HG03558 (cell line): Measurements from ENCODE around the gene TSPAN3.

ENCODE experiments used
- ATAC-seq: cut with Tn5 transposase; IDR thresholded peaks from one replicate; pipeline ENCODE4 v1.9.1; 2021; ENCODE audit warnings: moderate number of reproducible peaks; ENCODE audit not compliant: unreplicated experiment; ENCODE audit errors: extremely low read depth

The TSPAN3 gene

GRCh38 chr15:76994496-76994895, 76.4 kb downstream of the TSPAN3 start:
- ATAC-seq, result no peak

- ATAC-seq, result no peak
Measured at GRCh38 chr15:76994001-76994400, 76.9 kb downstream of the TSPAN3 start.

GRCh38 chr15:76993114-76993725, 77.7 kb downstream of the TSPAN3 start:
- no peak for ATAC-seq

GRCh38 chr15:76991741-76992645, 78.9 kb downstream of the TSPAN3 start:
- no peak for ATAC-seq
